GM12801 (cell line): Measurements from ENCODE around the gene ANO8.

Source experiments
- TF ChIP-seq, protein P1 (sequence below): IDR thresholded peaks from one replicate; pipeline ENCODE4 v1.5.1; 2011; ENCODE audit warnings: control low read depth; ENCODE audit not compliant: insufficient read length; ENCODE audit errors: extremely low read depth

Gene ANO8

GRCh38 chr19:17325133-17325532, 9.5 kb downstream of the ANO8 start:
- TF ChIP-seq, protein P1, sequence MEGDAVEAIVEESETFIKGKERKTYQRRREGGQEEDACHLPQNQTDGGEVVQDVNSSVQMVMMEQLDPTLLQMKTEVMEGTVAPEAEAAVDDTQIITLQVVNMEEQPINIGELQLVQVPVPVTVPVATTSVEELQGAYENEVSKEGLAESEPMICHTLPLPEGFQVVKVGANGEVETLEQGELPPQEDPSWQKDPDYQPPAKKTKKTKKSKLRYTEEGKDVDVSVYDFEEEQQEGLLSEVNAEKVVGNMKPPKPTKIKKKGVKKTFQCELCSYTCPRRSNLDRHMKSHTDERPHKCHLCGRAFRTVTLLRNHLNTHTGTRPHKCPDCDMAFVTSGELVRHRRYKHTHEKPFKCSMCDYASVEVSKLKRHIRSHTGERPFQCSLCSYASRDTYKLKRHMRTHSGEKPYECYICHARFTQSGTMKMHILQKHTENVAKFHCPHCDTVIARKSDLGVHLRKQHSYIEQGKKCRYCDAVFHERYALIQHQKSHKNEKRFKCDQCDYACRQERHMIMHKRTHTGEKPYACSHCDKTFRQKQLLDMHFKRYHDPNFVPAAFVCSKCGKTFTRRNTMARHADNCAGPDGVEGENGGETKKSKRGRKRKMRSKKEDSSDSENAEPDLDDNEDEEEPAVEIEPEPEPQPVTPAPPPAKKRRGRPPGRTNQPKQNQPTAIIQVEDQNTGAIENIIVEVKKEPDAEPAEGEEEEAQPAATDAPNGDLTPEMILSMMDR = no peak

DNA sequence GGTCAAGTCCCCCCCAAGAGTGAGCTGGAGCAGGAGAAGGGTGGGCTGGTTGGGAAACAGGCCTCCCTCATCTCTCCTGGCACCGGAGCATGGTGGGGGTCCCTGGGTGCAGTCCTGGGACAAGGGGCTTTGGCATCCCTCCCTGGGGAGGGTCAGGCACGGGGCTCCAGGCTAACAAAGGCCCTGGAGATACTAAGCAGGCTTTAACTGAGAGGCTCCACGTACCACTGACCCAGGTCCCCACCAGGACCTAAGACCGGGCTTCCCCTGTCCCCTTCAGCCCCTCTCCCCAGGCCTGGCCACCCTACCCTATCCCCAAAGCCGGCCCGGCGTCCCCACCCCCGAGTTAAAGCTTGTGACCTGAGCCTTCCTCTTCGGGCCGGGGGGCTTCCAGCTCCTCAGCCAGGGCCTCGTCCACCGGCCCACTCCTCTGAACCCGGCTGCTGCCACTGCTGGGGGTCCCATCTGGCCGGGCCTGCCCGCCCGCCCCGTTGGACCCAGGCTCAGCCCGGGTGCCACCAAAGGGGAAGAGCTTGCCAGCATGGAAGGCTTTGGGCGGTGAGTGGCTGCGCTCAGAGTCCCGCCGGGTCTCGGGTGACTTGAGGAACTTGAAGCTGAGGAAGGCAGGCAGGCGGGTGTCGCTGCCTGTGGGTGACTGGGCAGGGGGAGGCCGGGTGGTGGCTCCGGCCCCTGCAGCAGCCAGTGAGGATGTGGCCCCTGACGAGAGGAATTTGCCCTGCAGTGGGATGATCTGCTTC, 10.1 kb downstream of the ANO8 start:
- TF ChIP-seq, protein P1 = no peak

GRCh38 chr19:17323964-17324332, 10.7 kb downstream of the ANO8 start:
- TF ChIP-seq, protein P1 = no peak

GRCh38 chr19:17323300-17323963, 11.2 kb downstream of the ANO8 start:
- TF ChIP-seq, protein P1 = no peak

- TF ChIP-seq, protein P1 = no peak
Observed at GRCh38 chr19:17322854-17323253, 11.8 kb downstream of the ANO8 start.

DNA sequence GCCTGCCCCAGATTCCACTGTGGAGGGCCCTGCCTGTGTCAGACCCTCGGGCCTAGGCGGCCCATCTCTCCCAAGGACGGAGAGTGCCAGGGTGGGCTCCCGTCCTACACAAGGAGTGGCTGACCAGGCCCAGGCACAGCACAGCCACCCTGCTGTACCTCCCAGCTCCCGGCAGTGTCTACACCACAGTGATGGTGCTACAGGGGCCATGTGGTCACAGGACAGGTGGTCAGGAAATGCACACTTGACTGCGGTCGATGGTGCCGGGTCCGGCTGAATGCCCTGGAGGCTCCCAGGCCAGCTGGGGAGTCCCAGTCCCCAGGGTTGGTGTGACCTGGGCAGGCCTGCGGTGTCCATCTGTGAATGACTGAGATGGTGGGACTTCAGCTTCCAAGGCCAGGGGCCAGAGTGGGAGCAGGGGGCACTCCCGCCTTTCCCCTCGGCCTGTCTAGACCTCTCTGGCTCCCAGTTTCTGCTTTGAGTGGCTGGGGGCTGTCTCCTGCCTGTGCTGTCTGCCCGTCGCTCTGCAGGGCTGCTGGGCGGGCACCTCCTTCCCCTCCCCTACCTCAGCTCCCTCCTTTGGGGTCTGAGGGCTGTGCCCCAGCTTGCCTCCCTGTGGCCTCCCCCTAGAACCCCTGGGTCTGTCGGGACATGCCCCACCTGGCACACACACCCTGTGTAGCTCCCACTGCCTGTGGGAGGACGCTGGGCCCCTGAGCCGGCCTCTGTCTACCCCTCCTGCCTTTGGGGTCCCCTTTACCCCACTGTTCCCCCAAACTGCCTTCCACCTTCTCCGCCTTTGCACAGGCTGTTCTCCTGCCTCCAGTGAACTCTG, 12.8 kb downstream of the ANO8 start:
- TF ChIP-seq, protein P1 = no peak

DNA sequence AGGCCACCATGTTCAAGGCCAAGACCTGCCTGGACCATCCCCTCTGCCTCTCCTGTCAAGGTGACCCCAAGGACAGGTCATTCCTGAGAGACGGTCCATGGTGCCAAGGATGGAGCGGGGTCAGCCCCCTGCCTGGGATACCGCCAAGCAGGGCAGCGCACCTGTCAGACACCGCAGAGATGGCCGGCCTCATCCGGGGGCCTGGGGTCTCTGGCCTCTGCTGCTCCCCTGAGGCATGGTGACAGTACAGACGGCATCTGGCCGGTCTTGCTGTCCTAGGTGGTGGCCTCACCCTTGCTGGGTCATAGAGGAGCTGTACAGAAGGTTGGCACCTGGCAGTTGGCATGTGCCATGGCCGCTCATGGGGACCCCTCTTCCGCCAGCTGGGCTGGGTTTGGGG, 14.2 kb downstream of the ANO8 start:
- TF ChIP-seq, protein P1 = no peak
